B cell (primary cell): ENCODE results near the gene NR4A3. TPM values are rescaled to one million over a fixed set of nuclear protein-coding genes. Genes with fewer than 3 reads are reported as not detected.

Experiments used
- ATAC-seq: fragments of 200-7000 bp; cut with Tn5 transposase; one replicate; pipeline ENCODE4 v1.10.0; 2021; ENCODE audit warnings: low read depth, mild to moderate bottlenecking, moderate number of reproducible peaks, moderate library complexity
- CTCF ChIA-PET: fragments of 350-600 bp; sonication (Branson Sonifier 250); formaldehyde crosslinking; loops from one replicate; lab custom pipeline; 2021; ENCODE audit warnings: antibody characterized with exemption, inconsistent platforms; lab: Charles Lee
- POLR2A ChIA-PET: fragments of 350-600 bp; sonication (Branson Sonifier 250); formaldehyde crosslinking; loops from one replicate; lab custom pipeline; 2021; ENCODE audit warnings: antibody characterized with exemption; lab: Charles Lee
- DNase-seq: peaks from one replicate; pipeline ENCODE4 v3.0.0; 2013
- H2AFZ ChIP-seq: 2 replicates; pipeline ENCODE4 v1.6.1; 2012; ENCODE audit warnings: mild to moderate bottlenecking, low read depth, low read length; ENCODE audit not compliant: insufficient read depth, poor library complexity, severe bottlenecking
- H3K27ac ChIP-seq, 2 donors: 1 replicate in 1 of 2; 2 replicates in 1 of 2; pipeline ENCODE4 v1.5.1; 2012 to 2013; ENCODE audit warnings: low read length in 2 of 2, mild to moderate bottlenecking in 2 of 2, moderate library complexity in 1 of 2
- H3K27me3 ChIP-seq, 4 experiments: fragments of 200-600 bp in 1 of 4; sonication (generic) in 1 of 4; replicated peaks in 1 of 4; 1 replicate in 2 of 4; 2 replicates in 2 of 4; pipeline versions ENCODE4 v1.6.1 to v1.7.0; 2013 to 2016; ENCODE audit warnings: low read length in 3 of 4, mild to moderate bottlenecking in 2 of 4, mixed read lengths in 1 of 4, moderate library complexity in 1 of 4; ENCODE audit not compliant: insufficient read depth in 4 of 4, control insufficient read depth in 3 of 4; ENCODE audit errors: control extremely low read depth in 1 of 4
- H3K36me3 ChIP-seq, 2 experiments: replicated peaks in 1 of 2; 1 replicate in 1 of 2; 2 replicates in 1 of 2; pipeline versions ENCODE4 v1.6.1 to v1.7.1; 2013; ENCODE audit warnings: low read length in 1 of 2; ENCODE audit not compliant: insufficient read depth in 2 of 2, control insufficient read depth in 1 of 2; ENCODE audit errors: control extremely low read depth in 1 of 2, extremely low read depth in 1 of 2
- H3K4me1 ChIP-seq, 2 donors: fragments of 200-600 bp in 1 of 2; sonication (generic) in 1 of 2; 1 replicate in 1 of 2; 2 replicates in 1 of 2; pipeline versions ENCODE4 v1.5.1 to v1.6.1; 2013 to 2017; ENCODE audit warnings: low read length in 2 of 2; ENCODE audit not compliant: control insufficient read depth in 2 of 2, insufficient read depth in 2 of 2
- H3K4me2 ChIP-seq: replicated peaks from 2 replicates; pipeline ENCODE3; 2012; ENCODE audit warnings: mild to moderate bottlenecking, low read depth, low read length; ENCODE audit not compliant: poor library complexity, severe bottlenecking
- H3K4me3 ChIP-seq, 5 experiments: fragments of 200-600 bp in 1 of 5; sonication (generic) in 1 of 5; 1 replicate in 3 of 5; 2 replicates in 2 of 5; pipeline versions ENCODE4 v1.5.1 to v1.7.0; 2011 to 2016; ENCODE audit warnings: low read length in 4 of 5, mild to moderate bottlenecking in 4 of 5, low read depth in 2 of 5, control low read depth in 1 of 5, moderate library complexity in 1 of 5; ENCODE audit not compliant: insufficient read depth in 1 of 5; ENCODE audit errors: control extremely low read depth in 1 of 5, extremely low read depth in 1 of 5
- H3K79me2 ChIP-seq: fragments of 200-600 bp; sonication (generic); one replicate; pipeline ENCODE4 v1.6.0; 2016; ENCODE audit warnings: low read length; ENCODE audit not compliant: control insufficient read depth, insufficient read depth
- H3K9ac ChIP-seq: fragments of 200-600 bp; sonication (generic); 2 replicates; pipeline ENCODE4 v1.6.1; 2017; ENCODE audit warnings: mild to moderate bottlenecking, low read length, moderate library complexity
- H3K9me3 ChIP-seq, 3 donors: one replicate each; pipeline versions ENCODE4 v1.6.1 to v1.7.1; 2013; ENCODE audit warnings: low read length in 2 of 3; ENCODE audit not compliant: control insufficient read depth in 2 of 3, insufficient read depth in 1 of 3; ENCODE audit errors: control extremely low read depth in 1 of 3
- H4K20me1 ChIP-seq: 2 replicates; pipeline ENCODE4 v1.6.0; 2012; ENCODE audit warnings: mild to moderate bottlenecking, low read length; ENCODE audit not compliant: insufficient read depth, control insufficient read depth, poor library complexity, severe bottlenecking
- H3K27ac Mint-ChIP-seq: one replicate; pipeline ENCODE4 v1.8.0; 2021; ENCODE audit warnings: mixed read lengths
- H3K27me3 Mint-ChIP-seq: one replicate; pipeline ENCODE4 v1.8.0; 2021; ENCODE audit warnings: mixed read lengths
- H3K4me1 Mint-ChIP-seq: one replicate; pipeline ENCODE4 v1.8.0; 2021; ENCODE audit warnings: mixed read lengths
- H3K4me3 Mint-ChIP-seq: one replicate; pipeline ENCODE4 v1.8.0; 2021; ENCODE audit warnings: mixed read lengths
- H3K9me3 Mint-ChIP-seq: one replicate; pipeline ENCODE4 v1.8.0; 2022; ENCODE audit warnings: mixed read lengths; ENCODE audit not compliant: insufficient read depth
- EZH2 ChIP-seq: IDR thresholded peaks from 2 replicates; pipeline ENCODE4 v1.6.1; 2012; ENCODE audit warnings: borderline replicate concordance, low read depth, mild to moderate bottlenecking, moderate library complexity, low read length; ENCODE audit not compliant: insufficient read depth, poor library complexity, severe bottlenecking
- WGBS: methylation state at CpG from one replicate; pipeline ENCODE4 v1.1.5; 2013; ENCODE audit warnings: missing lambda C conversion rate; ENCODE audit not compliant: insufficient coverage; 5-methylcytosine and 5-hydroxymethylcytosine counted together
- intact Hi-C: fragments of 100-400 bp; cut with micrococcal nuclease; formaldehyde crosslinking; loops from one replicate; pipeline ENCODE4 v1.10.0; 2022
- polyA plus RNA-seq: library from polyadenylated mRNA; depleted of rRNA; stranded (reverse); fragments of >200 nt; gene quantifications from 2 replicates; pipeline ENCODE4 v1.2.3, GENCODE V29; 2012
- total RNA-seq, 2 donors: library from RNA; stranded (reverse); fragments of 120-200 nt in 1 of 2; gene quantifications; 1 replicate in 1 of 2; 2 replicates in 1 of 2; pipeline versions ENCODE4 v1.2.3 to v1.2.4, GENCODE V29; 2013 to 2022
- TF ChIP-seq, protein P1 (sequence below): fragments of 200-600 bp; IDR thresholded peaks from one replicate; pipeline ENCODE4 v1.8.0; 2022; ENCODE audit warnings: antibody characterized with exemption, mild to moderate bottlenecking

NR4A3 gene
- total and polyA plus RNA-seq, 2 donors (not counting 1 experiment from before 2014, with no cell fraction given): 2.5 to 20.1 TPM

DNA sequence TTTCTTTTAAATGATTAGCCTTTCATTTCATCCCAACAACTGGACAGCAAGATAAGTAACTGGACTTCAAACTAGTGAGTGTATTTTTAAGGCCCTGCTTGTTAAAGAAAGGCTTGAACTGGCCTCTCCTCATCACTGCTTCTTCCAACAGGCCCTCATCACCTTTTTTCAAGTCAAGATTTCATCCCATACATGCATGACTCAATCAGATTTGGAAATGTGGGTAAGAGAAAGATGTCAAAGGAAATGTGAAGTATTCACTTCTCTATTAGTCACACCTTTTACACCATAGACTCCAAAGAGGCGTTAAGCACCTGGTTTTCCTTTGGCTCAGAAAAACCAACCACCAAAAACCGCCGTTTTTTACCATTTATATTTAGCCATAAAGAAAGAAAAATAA lies 4.9 kb downstream of the NR4A3 start:
- Histone ChIP-seq H3K4me3 (no peak overlapping the region), H2AFZ (no peak overlapping the region), H3K79me2 (no peaks in the 10 kb centered on the region), H4K20me1 (peaks cover 22% of the 10 kb centered on the region), H3K4me2 (no peak overlapping the region), H3K9ac (no peak overlapping the region), H3K27me3 (peaks cover 0 to 80% (median 53%) of the 10 kb centered on the region in 4 experiments), H3K9me3 (peaks cover 0 to 22% (median 0%) of the 10 kb centered on the region in 3 donors), H3K36me3 (no peaks in the 10 kb centered on the region), H3K4me1 (peaks cover 51 to 52% of the 10 kb centered on the region in 2 donors), H3K27ac (no peak overlapping the region)
- no peak for DNase-seq
- H3K27me3 Mint-ChIP-seq: peaks cover 60% of the 10 kb centered on the region
- CTCF ChIA-PET: interaction anchor here (2.4 kb wide), 1 partner anchor 561 kb away, joined by 8 read pairs; no protein-coding TSS in a partner anchor
- WGBS: no CpG with 5 or more reads among the region's 3 CpGs
- no peak overlapping the region for H3K4me3 Mint-ChIP-seq
- intact Hi-C loops: loop anchor here (10.0 kb wide), 4 partner anchors 388 to 562 kb away; partner anchors contain the start of gene TEX10
- ATAC-seq: no peak
- peaks cover 53% of the 10 kb centered on the region for H3K4me1 Mint-ChIP-seq
- H3K27ac Mint-ChIP-seq: no peak overlapping the region
- H3K9me3 Mint-ChIP-seq: no peaks in the 10 kb centered on the region
- TF ChIP-seq EZH2: no peak
- POLR2A ChIA-PET: no interaction called here

DNA sequence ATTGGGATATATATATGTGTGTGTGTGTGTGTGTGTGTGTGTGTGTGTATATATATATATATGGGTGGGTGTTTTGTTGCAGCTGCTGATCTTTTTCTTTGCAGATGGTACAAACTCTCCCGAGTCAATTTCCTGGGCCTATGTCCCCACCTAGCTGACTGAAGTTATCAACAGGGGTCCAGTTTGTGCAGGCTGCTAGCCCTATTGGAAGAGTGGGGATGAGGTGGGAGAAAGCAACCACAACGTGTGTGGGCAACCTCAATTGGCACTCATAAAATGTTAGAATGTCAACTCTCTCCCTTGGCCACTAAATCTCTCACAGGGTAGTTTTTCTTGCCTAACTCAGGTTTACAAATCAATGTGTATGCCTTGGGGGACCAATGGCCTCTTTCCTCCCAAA lies 5.6 kb downstream of the NR4A3 start:
- CTCF ChIA-PET: interaction anchor here (0.9 kb wide), 1 partner anchor 596 kb away, joined by 3 read pairs; no protein-coding TSS in a partner anchor

More for the DNA sequence above, 5.6 kb downstream of the NR4A3 start:
- no peak for ATAC-seq
- Histone ChIP-seq H2AFZ (no peak overlapping the region), H3K4me2 (no peak overlapping the region), H3K27me3 (peaks cover 0 to 75% (median 53%) of the 10 kb centered on the region in 4 experiments), H4K20me1 (peaks cover 22% of the 10 kb centered on the region), H3K27ac (no peak overlapping the region), H3K36me3 (no peaks in the 10 kb centered on the region), H3K79me2 (no peaks in the 10 kb centered on the region), H3K4me3 (no peak overlapping the region), H3K9me3 (peaks cover 0 to 17% (median 0%) of the 10 kb centered on the region in 3 donors), H3K4me1 (peaks cover 49 to 51% of the 10 kb centered on the region in 2 donors), H3K9ac (no peak overlapping the region)
- Mint-ChIP-seq H3K9me3 (no peaks in the 10 kb centered on the region), H3K27me3 (peaks cover 60% of the 10 kb centered on the region), H3K27ac (no peak overlapping the region), H3K4me1 (peaks cover 53% of the 10 kb centered on the region), H3K4me3 (no peak overlapping the region)
- TF ChIP-seq, protein P1, sequence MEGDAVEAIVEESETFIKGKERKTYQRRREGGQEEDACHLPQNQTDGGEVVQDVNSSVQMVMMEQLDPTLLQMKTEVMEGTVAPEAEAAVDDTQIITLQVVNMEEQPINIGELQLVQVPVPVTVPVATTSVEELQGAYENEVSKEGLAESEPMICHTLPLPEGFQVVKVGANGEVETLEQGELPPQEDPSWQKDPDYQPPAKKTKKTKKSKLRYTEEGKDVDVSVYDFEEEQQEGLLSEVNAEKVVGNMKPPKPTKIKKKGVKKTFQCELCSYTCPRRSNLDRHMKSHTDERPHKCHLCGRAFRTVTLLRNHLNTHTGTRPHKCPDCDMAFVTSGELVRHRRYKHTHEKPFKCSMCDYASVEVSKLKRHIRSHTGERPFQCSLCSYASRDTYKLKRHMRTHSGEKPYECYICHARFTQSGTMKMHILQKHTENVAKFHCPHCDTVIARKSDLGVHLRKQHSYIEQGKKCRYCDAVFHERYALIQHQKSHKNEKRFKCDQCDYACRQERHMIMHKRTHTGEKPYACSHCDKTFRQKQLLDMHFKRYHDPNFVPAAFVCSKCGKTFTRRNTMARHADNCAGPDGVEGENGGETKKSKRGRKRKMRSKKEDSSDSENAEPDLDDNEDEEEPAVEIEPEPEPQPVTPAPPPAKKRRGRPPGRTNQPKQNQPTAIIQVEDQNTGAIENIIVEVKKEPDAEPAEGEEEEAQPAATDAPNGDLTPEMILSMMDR: no peak
- no peak for TF ChIP-seq EZH2
- 83% methylated on average over 1 of the region's 2 CpGs for WGBS
- DNase-seq: no peak
- intact Hi-C loops: loop anchor here (10.0 kb wide), 4 partner anchors 388 to 562 kb away; partner anchors contain the start of gene TEX10
- POLR2A ChIA-PET: no interaction called here
